NCI-H510A (cell line): ENCODE results near the gene TUBD1.
A peak's percentile ranks its signal among the peaks of the same experiment; 100 is the strongest.
"Not testable (repeated sequence)": the region's sequence is repeated elsewhere in the genome, so short reads cannot be mapped to it uniquely, and the experiment has no call there.

ENCODE experiments used
- DNase-seq: peaks from one replicate; lab custom pipeline; 2025; lab: John Stamatoyannopoulos, UW

Gene TUBD1

GRCh38 chr17:59844884-59845594 is 47.7 kb downstream of the TUBD1 start:
- DNase-seq: no peak

- DNase-seq: no peak
These were observed 49.7 kb downstream of the TUBD1 start for GRCh38 chr17:59842901-59843652.

GRCh38 chr17:59841882-59842263 is 50.9 kb downstream of the TUBD1 start:
- DNase-seq: not testable (repeated sequence)

GRCh38 chr17:59841091-59841881 is 51.5 kb downstream of the TUBD1 start:
- not testable (repeated sequence) for DNase-seq

- no peak for DNase-seq
These were observed 52.2 kb downstream of the TUBD1 start for GRCh38 chr17:59840329-59841090.

- no peak for DNase-seq
These were observed 53.0 kb downstream of the TUBD1 start for GRCh38 chr17:59839651-59840328.

GRCh38 chr17:59838052-59838916 is 54.5 kb downstream of the TUBD1 start:
- no peak for DNase-seq

GRCh38 chr17:59837308-59838051 is 55.3 kb downstream of the TUBD1 start:
- DNase-seq: peak; percentile 100

- DNase-seq: no peak
These were observed 59.8 kb downstream of the TUBD1 start for GRCh38 chr17:59832883-59833379.

GRCh38 chr17:59830846-59831486 is 61.8 kb downstream of the TUBD1 start:
- no peak for DNase-seq

GRCh38 chr17:59830007-59830630 is 62.6 kb downstream of the TUBD1 start:
- DNase-seq: no peak

GRCh38 chr17:59829217-59830006 is 63.3 kb downstream of the TUBD1 start:
- DNase-seq: peak; percentile 67

- not testable (repeated sequence) for DNase-seq
These were observed 63.9 kb downstream of the TUBD1 start for GRCh38 chr17:59828819-59829216.

GRCh38 chr17:59828478-59828760 is 64.3 kb downstream of the TUBD1 start:
- DNase-seq: no peak

GRCh38 chr17:59827721-59828477 is 64.8 kb downstream of the TUBD1 start:
- DNase-seq: no peak

- DNase-seq: no peak
These were observed 65.9 kb downstream of the TUBD1 start for GRCh38 chr17:59826706-59827453.
